HG02943 (cell line): Measurements from ENCODE around the gene CETN1.

Experiments used
- ATAC-seq: cut with Tn5 transposase; IDR thresholded peaks from one replicate; pipeline ENCODE4 v1.9.1; 2021; ENCODE audit warnings: mild to moderate bottlenecking, low read depth, moderate library complexity; ENCODE audit not compliant: unreplicated experiment

CETN1 gene

DNA sequence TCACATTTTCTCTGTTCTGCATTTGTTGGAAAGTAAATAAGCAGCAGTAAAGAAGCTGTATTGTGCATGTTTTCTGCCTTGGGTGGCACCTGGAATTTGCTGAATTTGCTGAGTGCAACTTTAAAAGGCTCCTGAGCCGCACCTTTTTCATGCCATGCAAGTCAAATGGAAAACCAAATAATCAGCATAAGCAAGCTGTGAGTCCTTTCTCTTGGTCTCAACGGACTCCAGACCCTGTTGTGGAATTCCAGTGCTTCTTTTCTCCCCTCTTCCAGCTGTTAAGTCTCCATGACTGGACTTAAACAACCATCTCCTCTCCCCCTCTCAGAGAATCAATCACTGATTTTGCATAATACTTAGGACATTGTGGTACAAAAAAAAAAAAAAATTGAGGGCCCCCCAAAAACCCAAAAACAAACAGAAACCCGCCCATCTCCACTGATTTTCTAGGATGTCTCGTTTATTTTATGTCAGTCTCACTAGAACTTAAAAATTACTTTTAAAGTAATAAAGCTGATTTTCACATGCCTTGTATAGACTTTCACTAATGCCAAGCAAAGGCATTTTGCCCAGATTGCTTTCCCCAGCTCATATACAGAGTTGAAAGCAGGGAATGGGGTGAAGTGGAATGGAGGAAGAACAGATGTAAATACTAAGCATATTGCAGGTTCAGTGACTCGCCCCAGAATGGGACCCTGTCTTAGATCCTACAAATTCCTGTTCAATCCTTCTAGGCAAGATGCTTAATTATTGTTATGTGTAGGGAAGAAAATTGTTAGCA, 5.1 kb upstream of the CETN1 start:
- ATAC-seq = no peak

GRCh38 chr18:576924-577323, 3.3 kb upstream of the CETN1 start:
- no peak for ATAC-seq

- no peak for ATAC-seq
Measured at GRCh38 chr18:577643-578375, 2.4 kb upstream of the CETN1 start.

DNA sequence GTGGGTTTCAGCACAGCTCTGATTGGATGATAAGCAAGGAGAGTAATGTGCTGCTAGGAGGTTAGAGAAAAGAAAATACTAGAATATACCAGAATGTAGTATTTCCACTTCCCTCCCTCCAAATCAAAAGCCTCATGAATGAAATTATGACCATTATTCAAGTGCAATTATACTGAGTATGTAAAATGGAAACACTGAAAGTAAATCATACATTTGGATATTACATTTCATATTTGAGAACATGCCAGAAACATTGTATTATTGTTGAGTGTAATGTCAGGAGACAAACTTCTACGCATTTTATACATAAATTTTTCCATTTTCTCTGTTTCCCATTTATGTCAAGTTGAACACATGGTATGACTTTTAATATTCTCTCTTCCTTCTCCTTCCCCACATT, 942 bp upstream of the CETN1 start:
- ATAC-seq = no peak

- no peak for ATAC-seq
Measured at GRCh38 chr18:581096-581495, 916 bp downstream of the CETN1 start.

DNA sequence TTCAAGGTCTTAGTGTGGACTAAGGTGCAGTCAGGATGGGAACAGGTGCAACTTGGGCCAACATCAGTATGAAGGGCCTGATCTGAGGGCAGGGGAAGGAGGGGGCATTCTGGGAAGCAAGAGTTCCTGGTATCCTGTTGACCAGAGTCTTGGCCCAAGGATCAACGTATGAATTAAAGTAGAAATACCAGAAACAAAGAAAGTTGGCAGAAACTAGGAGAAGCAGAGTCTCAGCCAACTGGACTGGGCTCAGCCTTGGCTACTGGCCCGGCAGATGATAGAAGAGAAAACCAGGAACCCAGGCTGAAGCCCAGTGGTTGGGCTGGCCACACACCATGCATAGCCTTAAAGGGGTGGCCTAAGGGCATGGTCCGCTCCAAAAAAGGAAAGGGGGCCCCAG, 2.3 kb downstream of the CETN1 start:
- ATAC-seq = no peak

GRCh38 chr18:595068-595467, 14.9 kb downstream of the CETN1 start:
- ATAC-seq = no peak

DNA sequence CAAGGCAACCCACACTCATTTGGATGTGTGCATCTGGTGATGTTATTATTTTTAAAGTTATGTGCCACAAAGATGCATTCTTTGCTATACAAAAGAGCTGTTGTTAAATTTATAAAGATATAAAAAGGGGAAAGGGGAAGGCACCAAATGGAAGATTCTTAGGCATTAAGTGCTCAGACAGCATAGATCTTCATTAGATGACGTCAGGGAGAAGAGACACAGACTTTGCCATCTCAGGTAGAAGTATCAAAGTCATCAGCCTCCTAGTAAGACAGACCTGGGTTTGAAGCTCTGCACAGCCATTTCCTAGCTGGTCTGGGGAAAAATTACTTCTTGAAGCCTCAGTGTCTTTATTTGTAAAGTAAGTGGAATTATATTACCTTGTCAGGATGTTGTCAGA, 15.4 kb downstream of the CETN1 start:
- ATAC-seq = no peak

DNA sequence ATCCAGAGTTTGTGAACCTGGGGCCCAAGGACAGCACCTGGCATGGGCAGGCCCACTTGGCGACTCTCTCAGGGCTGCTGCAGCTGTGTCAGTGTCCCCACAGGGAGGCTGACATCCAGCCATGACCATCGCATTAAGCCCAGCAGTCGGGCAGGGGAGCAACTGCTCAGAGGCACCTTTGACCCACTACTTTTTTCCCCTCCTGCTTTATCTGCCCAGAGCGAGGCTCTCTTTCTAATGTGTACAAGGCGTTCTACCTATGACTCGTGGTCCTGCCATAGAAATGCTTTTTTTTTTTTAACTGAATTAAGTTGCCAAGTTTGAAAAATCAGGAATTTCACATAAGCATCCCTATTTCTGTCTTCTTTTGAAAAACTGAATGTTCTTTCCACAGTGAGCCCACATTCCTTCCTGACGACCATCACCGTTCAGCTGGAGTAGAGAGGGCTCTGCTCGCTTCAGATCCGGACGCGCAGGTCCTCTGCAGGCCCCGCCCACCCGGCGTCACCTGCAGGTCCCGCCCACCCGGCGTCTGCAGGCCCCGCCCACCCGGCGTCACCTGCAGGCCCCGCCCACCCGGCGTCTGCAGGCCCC, 16.2 kb downstream of the CETN1 start:
- peak; percentile 37 for ATAC-seq

- no peak for ATAC-seq
Measured at GRCh38 chr18:598124-598589, 18.0 kb downstream of the CETN1 start.

DNA sequence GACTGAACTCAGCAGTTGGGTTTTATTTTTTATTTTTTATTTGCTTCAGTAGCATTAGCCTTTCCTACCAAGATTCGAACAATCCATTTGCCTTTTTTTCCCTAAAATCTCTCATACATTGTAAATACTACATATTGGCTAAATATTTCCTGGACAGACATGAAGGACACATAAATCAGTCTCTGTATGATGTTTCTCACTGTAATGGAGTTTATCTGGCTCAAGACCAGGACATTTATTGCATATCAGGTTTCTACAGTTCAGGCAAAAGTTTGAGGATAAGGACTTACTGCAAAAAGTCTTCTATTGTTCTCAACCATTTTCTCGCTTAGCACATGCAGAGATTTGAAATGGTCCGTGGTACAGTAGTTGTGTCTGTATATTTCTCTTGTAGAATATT, 19.9 kb downstream of the CETN1 start:
- ATAC-seq = no peak

DNA sequence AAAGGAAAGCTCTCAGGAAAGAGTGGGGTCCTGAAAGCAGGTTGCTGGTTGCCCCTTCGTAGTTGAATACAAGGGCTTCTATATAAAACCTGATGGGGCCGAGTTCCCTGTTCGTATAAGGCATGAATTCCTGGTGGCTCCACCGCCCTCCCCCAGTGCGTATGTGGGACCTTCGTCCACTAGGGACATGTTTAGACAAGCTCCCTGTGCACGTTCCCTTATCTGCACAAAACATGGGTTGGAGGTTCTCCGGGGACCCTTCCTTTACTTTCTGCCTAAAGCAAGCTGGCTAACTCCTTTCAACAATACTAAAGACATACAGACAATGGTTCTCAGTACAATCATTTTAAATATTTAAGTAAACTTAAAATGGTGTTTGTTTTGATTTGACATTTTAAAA, 24.6 kb downstream of the CETN1 start:
- ATAC-seq = no peak

DNA sequence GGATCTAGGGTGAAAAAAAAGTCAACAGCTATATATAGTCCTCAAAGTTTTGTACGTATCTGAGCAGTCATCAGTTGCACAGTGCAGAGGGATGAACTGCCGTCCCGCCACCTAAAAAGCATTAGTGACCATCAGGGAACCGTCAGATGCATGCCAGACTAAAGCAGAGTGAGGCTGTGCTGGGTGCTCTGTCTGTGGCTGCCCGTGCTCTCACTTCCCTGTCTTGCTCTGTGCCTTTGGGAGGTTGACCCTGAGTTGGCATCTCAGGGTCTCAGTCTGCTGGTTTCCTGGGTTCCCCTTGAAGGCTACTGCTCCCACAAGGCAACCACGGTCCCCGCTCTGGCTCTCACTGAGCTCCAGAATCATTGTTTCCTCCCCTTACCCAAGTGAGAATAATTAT, 27.8 kb downstream of the CETN1 start:
- ATAC-seq = no peak

GRCh38 chr18:610214-610928, 30.2 kb downstream of the CETN1 start:
- ATAC-seq = no peak

- ATAC-seq = no peak
Measured at GRCh38 chr18:612156-612555, 32.0 kb downstream of the CETN1 start.

DNA sequence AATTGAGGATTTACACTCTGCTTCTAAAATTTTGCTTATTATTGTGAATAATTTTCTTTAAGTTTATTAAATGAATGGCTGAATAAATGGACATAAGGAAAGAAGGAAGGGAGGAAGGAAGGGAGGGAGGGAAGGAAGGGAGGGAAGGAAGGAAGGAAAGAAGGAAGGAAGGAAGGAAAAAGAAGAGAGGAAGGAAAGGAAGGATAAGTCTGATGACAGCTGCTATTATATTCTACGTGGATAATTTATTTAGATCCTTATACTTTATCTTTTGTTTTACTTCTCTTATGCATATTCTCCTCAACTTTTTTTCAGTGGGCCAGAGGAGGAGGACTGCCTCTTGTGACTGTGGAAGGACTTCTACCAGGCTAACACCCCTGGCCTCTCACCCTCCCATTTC, 34.0 kb downstream of the CETN1 start:
- ATAC-seq = no peak

GRCh38 chr18:615092-615521, 34.9 kb downstream of the CETN1 start:
- ATAC-seq = no peak

DNA sequence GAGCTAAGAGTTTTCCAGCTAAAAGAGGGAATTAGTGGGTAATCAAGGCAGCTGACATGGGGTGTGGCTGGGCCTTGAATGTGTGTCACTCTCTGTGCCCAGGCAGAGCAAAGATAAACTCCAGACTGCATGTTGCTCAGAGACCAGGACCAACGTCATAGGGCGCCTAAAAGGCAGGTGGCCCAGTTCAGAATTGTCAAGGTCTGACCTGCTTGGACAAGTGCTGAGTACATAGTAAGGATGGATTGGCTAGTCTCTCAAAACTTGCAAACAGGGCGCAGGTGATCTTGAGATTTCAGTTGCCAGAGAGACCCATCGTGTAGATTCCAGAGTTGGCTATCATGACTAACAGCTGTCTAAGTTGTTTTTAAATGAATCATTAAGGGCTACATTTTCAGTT, 35.6 kb downstream of the CETN1 start:
- ATAC-seq = no peak

GRCh38 chr18:616380-616995, 36.3 kb downstream of the CETN1 start:
- peak; percentile 58 for ATAC-seq

DNA sequence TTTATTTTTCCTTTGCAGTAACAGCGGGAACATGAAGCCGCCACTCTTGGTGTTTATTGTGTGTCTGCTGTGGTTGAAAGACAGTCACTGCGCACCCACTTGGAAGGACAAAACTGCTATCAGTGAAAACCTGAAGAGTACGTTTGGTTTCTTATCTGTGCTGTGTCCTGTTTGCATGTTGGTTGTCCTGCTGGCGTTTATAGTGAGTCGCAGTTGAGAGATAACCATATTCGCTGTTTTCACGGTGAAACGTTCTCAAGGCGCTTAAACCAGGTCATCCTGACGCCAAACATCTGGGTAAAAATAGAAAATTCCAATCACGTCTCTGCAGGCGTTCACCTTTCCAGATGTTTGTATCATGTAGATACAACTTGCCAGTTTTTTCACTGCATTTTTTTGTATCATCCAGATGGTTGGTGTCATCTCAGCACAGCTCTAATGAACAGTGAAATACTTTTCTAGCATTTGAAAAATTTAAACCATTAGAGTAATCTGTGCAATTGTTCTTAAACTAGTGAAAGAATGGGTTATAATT, 37.9 kb downstream of the CETN1 start:
- no peak for ATAC-seq
